HepG2 (cell line): ENCODE data around the gene SPG7. TPM values are rescaled to one million over a fixed set of nuclear protein-coding genes. Genes with fewer than 3 reads are reported as not detected.

Experiments
- AGO2 ChIP-seq: fragments of 200-400 bp; formaldehyde crosslinking; optimal IDR thresholded peaks from 2 replicates; pipeline ENCODE3; 2017; ENCODE audit warnings: mild to moderate bottlenecking, low read depth, low read length, moderate library complexity
- ARNTL ChIP-seq: sonication (generic); formaldehyde crosslinking; IDR thresholded peaks from 2 replicates; pipeline ENCODE4 v1.4.0; 2020; ENCODE audit warnings: mild to moderate bottlenecking, missing genetic modification reagents
- ATAD3A ChIP-seq: sonication (generic); formaldehyde crosslinking; IDR thresholded peaks from 2 replicates; pipeline ENCODE4 v1.4.0; 2020; ENCODE audit warnings: missing genetic modification reagents
- EED ChIP-seq: sonication (generic); formaldehyde crosslinking; IDR thresholded peaks from 2 replicates; pipeline ENCODE4 v1.5.0; 2020; ENCODE audit warnings: mild to moderate bottlenecking, missing genetic modification reagents
- HNRNPH1 ChIP-seq: fragments of 200-400 bp; formaldehyde crosslinking; optimal IDR thresholded peaks from 2 replicates; pipeline ENCODE3; 2017; ENCODE audit warnings: mild to moderate bottlenecking, low read depth, low read length
- LCORL ChIP-seq, 2 experiments: fragments of 450-650 bp in 1 of 2; sonication (generic) in 1 of 2; formaldehyde crosslinking in 1 of 2; IDR thresholded peaks; 2 replicates each; pipeline versions ENCODE4 v1.5.0 to v1.6.1; 2017 to 2020; ENCODE audit warnings: antibody characterized with exemption in 1 of 2, missing genetic modification reagents in 1 of 2
- MZF1 ChIP-seq: sonication (generic); formaldehyde crosslinking; IDR thresholded peaks from 2 replicates; pipeline ENCODE4 v1.8.1; 2023; ENCODE audit warnings: mild to moderate bottlenecking, missing genetic modification reagents, borderline replicate concordance
- NKX3-1 ChIP-seq: sonication (generic); formaldehyde crosslinking; IDR thresholded peaks from 2 replicates; pipeline ENCODE4 v1.5.0; 2020; ENCODE audit warnings: missing genetic modification reagents
- POLR2A ChIP-seq, 2 experiments: IDR thresholded peaks; 2 replicates each; pipeline ENCODE4 v1.6.1; 2011; ENCODE audit warnings: low read depth in 2 of 2, low read length in 2 of 2, mild to moderate bottlenecking in 1 of 2, moderate library complexity in 1 of 2; ENCODE audit not compliant: insufficient read depth in 1 of 2
- PRDM10 ChIP-seq: sonication (generic); formaldehyde crosslinking; IDR thresholded peaks from 2 replicates; pipeline ENCODE4 v1.4.0; 2020; ENCODE audit warnings: low read depth, missing genetic modification reagents
- ZBTB46 ChIP-seq: sonication (generic); formaldehyde crosslinking; IDR thresholded peaks from 2 replicates; pipeline ENCODE4 v1.4.0; 2020; ENCODE audit warnings: mild to moderate bottlenecking, missing genetic modification reagents, borderline replicate concordance
- ZBTB8A ChIP-seq: sonication (generic); formaldehyde crosslinking; IDR thresholded peaks from 2 replicates; pipeline ENCODE4 v1.4.0; 2020; ENCODE audit warnings: mild to moderate bottlenecking, low read depth, missing genetic modification reagents, borderline replicate concordance
- ZKSCAN8 ChIP-seq: IDR thresholded peaks from 2 replicates; pipeline ENCODE4 v1.6.1; 2016; ENCODE audit warnings: borderline replicate concordance, missing genetic modification reagents, missing compliant biosample characterization
- ZNF256 ChIP-seq: sonication (generic); formaldehyde crosslinking; conservative IDR thresholded peaks from 2 replicates; pipeline ENCODE4 v1.4.0; 2020; ENCODE audit warnings: missing genetic modification reagents
- ZNF33B ChIP-seq: sonication (generic); formaldehyde crosslinking; IDR thresholded peaks from 2 replicates; pipeline ENCODE4 v1.5.1; 2020; ENCODE audit warnings: mild to moderate bottlenecking, missing genetic modification reagents
- ZNF607 ChIP-seq: sonication (generic); formaldehyde crosslinking; IDR thresholded peaks from 2 replicates; pipeline ENCODE4 v1.5.1; 2020; ENCODE audit warnings: missing genetic modification reagents, mild to moderate bottlenecking, borderline replicate concordance
- polyA plus RNA-seq, 8 experiments: library from polyadenylated mRNA; depleted of rRNA in 3 of 8; stranded (reverse) in 7 of 8; unstranded in 1 of 8; fragments of >200 nt; fragmentation: Illumina TruSeq in 4 of 8; extraction: Trizol in 4 of 8; gene quantifications; 2 replicates each; pipeline versions ENCODE4 v1.2.1 to v1.2.3, GENCODE V29; 2011 to 2016; ENCODE audit warnings: low read depth in 4 of 8, missing spikeins in 1 of 8, mixed read lengths in 1 of 8; ENCODE audit not compliant: insufficient read depth in 1 of 8
- total RNA-seq, 5 experiments: library from RNA; depleted of rRNA; stranded (reverse); fragments of >200 nt; fragmentation: Illumina TruSeq; extraction: Trizol; gene quantifications; 2 replicates each; pipeline ENCODE4 v1.2.3, GENCODE V29; 2016; ENCODE audit warnings: low read depth in 1 of 5
- TF ChIP-seq, protein P1 (sequence below): sonication (generic); formaldehyde crosslinking; IDR thresholded peaks from 2 replicates; pipeline ENCODE4 v1.4.0; 2020; ENCODE audit warnings: missing genetic modification reagents
- TF ChIP-seq, protein P2 (sequence below), 2 experiments: fragments of 450-650 bp in 1 of 2; sonication (generic) in 1 of 2; formaldehyde crosslinking; IDR thresholded peaks; 2 replicates each; pipeline versions ENCODE4 v1.5.0 to v1.8.0; 2020 to 2022; ENCODE audit warnings: mild to moderate bottlenecking in 1 of 2, missing genetic modification reagents in 1 of 2

The SPG7 gene
- total and polyA plus RNA-seq, 2 of the 13 experiments (the other 11 are each of a cell fraction or from before 2014, with no cell fraction given) = 66.0 to 136 TPM

DNA sequence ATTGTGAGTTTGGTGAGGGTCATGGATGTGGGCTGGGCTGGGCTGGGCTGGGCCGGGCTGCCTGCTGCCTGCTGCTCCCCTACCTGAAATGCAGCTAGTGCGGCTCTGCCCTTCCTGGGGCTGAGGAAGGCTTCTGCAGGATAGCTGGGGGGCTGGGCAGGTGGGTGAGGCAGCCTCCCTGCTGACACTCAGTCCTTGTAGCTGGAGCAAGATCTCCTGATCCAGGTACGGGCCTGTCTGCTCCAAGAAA, 57.0 kb downstream of the SPG7 start (continued):
- TF ChIP-seq ZBTB8A (CRISPR knock-in tag) (no peak), LCORL (IDR thresholded peaks at IDR 0.05) (no peak), LCORL (CRISPR knock-in tag; IDR thresholded peaks at IDR 0.05) (peak; percentile 82), HNRNPH1 (peak; percentile 41), ZNF607 (0 out of 2 replicates have a peak, but pooled peaks have one; percentile 82), ZBTB46 (CRISPR knock-in tag) (0 out of 2 replicates have a peak, but pooled peaks have one; percentile 24), ATAD3A (CRISPR knock-in tag) (no peak), MZF1 (CRISPR knock-in tag) (0 out of 2 replicates have a peak, but pooled peaks have one; percentile 44), POLR2A (IDR thresholded peaks at IDR 0.05; ENCODE audit: insufficient read depth in 1 of 2, low read depth in 2 of 2, low read length in 2 of 2) (no peak), AGO2 (peak; percentile 94), ZNF256 (CRISPR knock-in tag) (no peak), EED (CRISPR knock-in tag) (no peak), ZNF33B (CRISPR knock-in tag) (no peak; the same call in 1 of the 2 replicates), ZKSCAN8 (CRISPR knock-in tag) (0 out of 2 replicates have a peak, but pooled peaks have one; percentile 3), NKX3-1 (no peak), ARNTL (no peak), PRDM10 (CRISPR knock-in tag) (0 out of 2 replicates have a peak, but pooled peaks have one; percentile 7)
- TF ChIP-seq, protein P1, sequence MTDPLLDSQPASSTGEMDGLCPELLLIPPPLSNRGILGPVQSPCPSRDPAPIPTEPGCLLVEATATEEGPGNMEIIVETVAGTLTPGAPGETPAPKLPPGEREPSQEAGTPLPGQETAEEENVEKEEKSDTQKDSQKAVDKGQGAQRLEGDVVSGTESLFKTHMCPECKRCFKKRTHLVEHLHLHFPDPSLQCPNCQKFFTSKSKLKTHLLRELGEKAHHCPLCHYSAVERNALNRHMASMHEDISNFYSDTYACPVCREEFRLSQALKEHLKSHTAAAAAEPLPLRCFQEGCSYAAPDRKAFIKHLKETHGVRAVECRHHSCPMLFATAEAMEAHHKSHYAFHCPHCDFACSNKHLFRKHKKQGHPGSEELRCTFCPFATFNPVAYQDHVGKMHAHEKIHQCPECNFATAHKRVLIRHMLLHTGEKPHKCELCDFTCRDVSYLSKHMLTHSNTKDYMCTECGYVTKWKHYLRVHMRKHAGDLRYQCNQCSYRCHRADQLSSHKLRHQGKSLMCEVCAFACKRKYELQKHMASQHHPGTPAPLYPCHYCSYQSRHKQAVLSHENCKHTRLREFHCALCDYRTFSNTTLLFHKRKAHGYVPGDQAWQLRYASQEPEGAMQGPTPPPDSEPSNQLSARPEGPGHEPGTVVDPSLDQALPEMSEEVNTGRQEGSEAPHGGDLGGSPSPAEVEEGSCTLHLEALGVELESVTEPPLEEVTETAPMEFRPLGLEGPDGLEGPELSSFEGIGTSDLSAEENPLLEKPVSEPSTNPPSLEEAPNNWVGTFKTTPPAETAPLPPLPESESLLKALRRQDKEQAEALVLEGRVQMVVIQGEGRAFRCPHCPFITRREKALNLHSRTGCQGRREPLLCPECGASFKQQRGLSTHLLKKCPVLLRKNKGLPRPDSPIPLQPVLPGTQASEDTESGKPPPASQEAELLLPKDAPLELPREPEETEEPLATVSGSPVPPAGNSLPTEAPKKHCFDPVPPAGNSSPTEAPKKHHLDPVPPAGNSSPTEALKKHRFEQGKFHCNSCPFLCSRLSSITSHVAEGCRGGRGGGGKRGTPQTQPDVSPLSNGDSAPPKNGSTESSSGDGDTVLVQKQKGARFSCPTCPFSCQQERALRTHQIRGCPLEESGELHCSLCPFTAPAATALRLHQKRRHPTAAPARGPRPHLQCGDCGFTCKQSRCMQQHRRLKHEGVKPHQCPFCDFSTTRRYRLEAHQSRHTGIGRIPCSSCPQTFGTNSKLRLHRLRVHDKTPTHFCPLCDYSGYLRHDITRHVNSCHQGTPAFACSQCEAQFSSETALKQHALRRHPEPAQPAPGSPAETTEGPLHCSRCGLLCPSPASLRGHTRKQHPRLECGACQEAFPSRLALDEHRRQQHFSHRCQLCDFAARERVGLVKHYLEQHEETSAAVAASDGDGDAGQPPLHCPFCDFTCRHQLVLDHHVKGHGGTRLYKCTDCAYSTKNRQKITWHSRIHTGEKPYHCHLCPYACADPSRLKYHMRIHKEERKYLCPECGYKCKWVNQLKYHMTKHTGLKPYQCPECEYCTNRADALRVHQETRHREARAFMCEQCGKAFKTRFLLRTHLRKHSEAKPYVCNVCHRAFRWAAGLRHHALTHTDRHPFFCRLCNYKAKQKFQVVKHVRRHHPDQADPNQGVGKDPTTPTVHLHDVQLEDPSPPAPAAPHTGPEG (CRISPR knock-in tag) = no peak
- TF ChIP-seq, protein P2, sequence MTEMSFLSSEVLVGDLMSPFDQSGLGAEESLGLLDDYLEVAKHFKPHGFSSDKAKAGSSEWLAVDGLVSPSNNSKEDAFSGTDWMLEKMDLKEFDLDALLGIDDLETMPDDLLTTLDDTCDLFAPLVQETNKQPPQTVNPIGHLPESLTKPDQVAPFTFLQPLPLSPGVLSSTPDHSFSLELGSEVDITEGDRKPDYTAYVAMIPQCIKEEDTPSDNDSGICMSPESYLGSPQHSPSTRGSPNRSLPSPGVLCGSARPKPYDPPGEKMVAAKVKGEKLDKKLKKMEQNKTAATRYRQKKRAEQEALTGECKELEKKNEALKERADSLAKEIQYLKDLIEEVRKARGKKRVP (CRISPR knock-in tag; IDR thresholded peaks at IDR 0.05) = 0 out of 4 replicates have a peak, but pooled peaks of 1 of the 2 experiments have one; percentile 54
